H1 (cell line): ENCODE results near the gene UQCC3. TPM values are rescaled to one million over a fixed set of nuclear protein-coding genes. Genes with fewer than 3 reads are reported as not detected.
"Not testable (repeated sequence)": the region's sequence is repeated elsewhere in the genome, so short reads cannot be mapped to it uniquely, and the experiment has no call there.

Source experiments
- CTCF ChIA-PET: fragments of 300-600 bp; sonication (Branson Sonifier 250); formaldehyde crosslinking; loops from one replicate; lab custom pipeline; 2021; ENCODE audit not compliant: partially characterized antibody; lab: Charles Lee
- POLR2A ChIA-PET: fragments of 300-600 bp; sonication (Branson Sonifier 250); formaldehyde crosslinking; loops from one replicate; lab custom pipeline; 2021; ENCODE audit warnings: inconsistent platforms; ENCODE audit not compliant: partially characterized antibody; lab: Charles Lee
- DNase-seq, 2 experiments: peaks; one replicate each; pipeline versions ENCODE4 v3.0.0 to v3.0.0-alpha.2; 2010 to 2022; ENCODE audit warnings: low spot score in 2 of 2, low read depth in 1 of 2, mixed read lengths in 1 of 2
- FAIRE-seq: peaks from 2 replicates; lab custom pipeline; 2011; peaks lifted over from hg19 to GRCh38; lab: Jason Lieb, UNC
- H2AFZ ChIP-seq: 2 replicates; pipeline ENCODE4 v1.8.1; 2012; ENCODE audit warnings: low read length, inconsistent platforms
- H2AK5ac ChIP-seq: 2 replicates; pipeline ENCODE4 v1.6.1; 2013; ENCODE audit warnings: low read depth, low read length
- H2BK120ac ChIP-seq: replicated peaks from 2 replicates; pipeline ENCODE3; 2013; ENCODE audit warnings: low read depth, low read length, inconsistent platforms
- H2BK12ac ChIP-seq: 2 replicates; pipeline ENCODE4 v1.6.1; 2013; ENCODE audit warnings: low read depth, low read length
- H2BK15ac ChIP-seq: 2 replicates; pipeline ENCODE4 v1.6.1; 2013; ENCODE audit warnings: low read length
- H2BK20ac ChIP-seq: 2 replicates; pipeline ENCODE4 v1.6.1; 2013; ENCODE audit warnings: low read length
- H2BK5ac ChIP-seq: 2 replicates; pipeline ENCODE4 v1.6.1; 2013; ENCODE audit warnings: low read depth, low read length
- H3K14ac ChIP-seq: 2 replicates; pipeline ENCODE4 v1.6.1; 2013; ENCODE audit warnings: inconsistent platforms; ENCODE audit not compliant: insufficient read length
- H3K18ac ChIP-seq: 2 replicates; pipeline ENCODE4 v1.6.1; 2013; ENCODE audit warnings: low read length; ENCODE audit errors: extremely low read depth
- H3K23ac ChIP-seq: 2 replicates; pipeline ENCODE4 v1.6.1; 2013; ENCODE audit warnings: inconsistent platforms; ENCODE audit not compliant: insufficient read length
- H3K23me2 ChIP-seq: 2 replicates; pipeline ENCODE4 v1.6.1; 2013; ENCODE audit warnings: low read depth, low read length
- H3K27ac ChIP-seq: 2 replicates; pipeline ENCODE4 v1.6.1; 2011; ENCODE audit warnings: low read depth, low read length, inconsistent platforms
- H3K27me3 ChIP-seq, 4 experiments: replicated peaks in 1 of 4; 1 replicate in 1 of 4; 2 replicates in 3 of 4; pipeline versions ENCODE4 v1.6.1 to v1.8.1; 2011 to 2013; ENCODE audit warnings: low read length in 3 of 4, mild to moderate bottlenecking in 3 of 4, inconsistent platforms in 2 of 4, mixed read lengths in 2 of 4, moderate library complexity in 1 of 4; ENCODE audit not compliant: control insufficient read depth in 3 of 4, insufficient read depth in 3 of 4; ENCODE audit errors: extremely low read depth in 1 of 4
- H3K36me3 ChIP-seq, 4 experiments: 2 replicates each; pipeline versions ENCODE4 v1.6.1 to v1.8.1; 2011 to 2013; ENCODE audit warnings: mild to moderate bottlenecking in 4 of 4, low read length in 3 of 4, moderate library complexity in 2 of 4, control low read depth in 1 of 4, inconsistent platforms in 1 of 4; ENCODE audit not compliant: insufficient read depth in 4 of 4, control insufficient read depth in 2 of 4
- H3K4ac ChIP-seq: replicated peaks from 2 replicates; pipeline ENCODE3; 2013; ENCODE audit warnings: low read length, low read depth, mixed read lengths, inconsistent platforms; ENCODE audit not compliant: insufficient read length
- H3K4me1 ChIP-seq, 4 experiments: replicated peaks in 1 of 4; 1 replicate in 1 of 4; 2 replicates in 3 of 4; pipeline versions ENCODE4 v1.6.1 to v1.8.1; 2011 to 2013; ENCODE audit warnings: low read length in 3 of 4, inconsistent platforms in 2 of 4, mixed read lengths in 1 of 4; ENCODE audit not compliant: insufficient read depth in 4 of 4, control insufficient read depth in 3 of 4
- H3K4me2 ChIP-seq, 2 experiments: 2 replicates each; pipeline versions ENCODE4 v1.6.1 to v1.8.1; 2011 to 2013; ENCODE audit warnings: low read depth in 2 of 2, low read length in 2 of 2, control low read depth in 1 of 2, inconsistent platforms in 1 of 2, mild to moderate bottlenecking in 1 of 2; ENCODE audit not compliant: insufficient read depth in 1 of 2
- H3K4me3 ChIP-seq, 4 experiments: fragments of 200-600, 300-600 bp in 1 of 4; sonication (generic), shearing (Covaris generic), sonication (Bioruptor Twin) in 1 of 4; 2 replicates each; pipeline versions ENCODE4 v1.5.1 to v1.8.1; 2011 to 2016; ENCODE audit warnings: low read length in 4 of 4, low read depth in 3 of 4, control low read depth in 2 of 4, inconsistent platforms in 2 of 4, mild to moderate bottlenecking in 2 of 4, mixed read lengths in 1 of 4, moderate library complexity in 1 of 4; ENCODE audit not compliant: insufficient read depth in 2 of 4; ENCODE audit errors: extremely low read depth in 1 of 4
- H3K56ac ChIP-seq: replicated peaks from 2 replicates; pipeline ENCODE3; 2013; ENCODE audit warnings: low read depth, mild to moderate bottlenecking, mixed read lengths, low read length, inconsistent platforms; ENCODE audit not compliant: insufficient read length
- H3K79me1 ChIP-seq: 2 replicates; pipeline ENCODE4 v1.6.1; 2013; ENCODE audit warnings: low read depth, low read length, control low read depth
- H3K79me2 ChIP-seq, 2 experiments: 2 replicates each; pipeline versions ENCODE4 v1.6.1 to v1.8.1; 2012 to 2013; ENCODE audit warnings: low read length in 2 of 2, mild to moderate bottlenecking in 2 of 2, inconsistent platforms in 1 of 2; ENCODE audit not compliant: insufficient read depth in 2 of 2, control insufficient read depth in 1 of 2
- H3K9ac ChIP-seq, 4 experiments: replicated peaks in 1 of 4; 1 replicate in 1 of 4; 2 replicates in 3 of 4; pipeline versions ENCODE4 v1.6.1 to v1.8.1; 2011 to 2013; ENCODE audit warnings: low read depth in 3 of 4, low read length in 3 of 4, control low read depth in 2 of 4, mild to moderate bottlenecking in 2 of 4, moderate library complexity in 2 of 4, inconsistent platforms in 1 of 4; ENCODE audit errors: extremely low read depth in 1 of 4
- H3K9me3 ChIP-seq, 2 experiments: 2 replicates each; pipeline versions ENCODE4 v1.6.1 to v1.8.1; 2012 to 2013; ENCODE audit warnings: mild to moderate bottlenecking in 2 of 2, moderate library complexity in 2 of 2, control low read depth in 1 of 2, inconsistent platforms in 1 of 2, low read depth in 1 of 2, low read length in 1 of 2, mixed read lengths in 1 of 2; ENCODE audit not compliant: insufficient read depth in 2 of 2
- H4K20me1 ChIP-seq, 2 experiments: replicated peaks in 1 of 2; 2 replicates each; pipeline versions ENCODE3 to v1.8.1; 2011 to 2013; ENCODE audit warnings: inconsistent platforms in 2 of 2, low read length in 2 of 2, mild to moderate bottlenecking in 1 of 2; ENCODE audit not compliant: insufficient read depth in 2 of 2, control insufficient read depth in 1 of 2
- H4K5ac ChIP-seq: 2 replicates; pipeline ENCODE4 v1.6.1; 2013; ENCODE audit warnings: low read length, low read depth, mixed read lengths, inconsistent platforms; ENCODE audit not compliant: insufficient read length
- H4K8ac ChIP-seq: 2 replicates; pipeline ENCODE4 v1.8.0; 2013; ENCODE audit warnings: mild to moderate bottlenecking, moderate library complexity, low read length, inconsistent platforms; ENCODE audit not compliant: insufficient read depth; ENCODE audit errors: extremely low read depth
- H4K91ac ChIP-seq: replicated peaks from 2 replicates; pipeline ENCODE3; 2013; ENCODE audit warnings: low read length, mixed read lengths, inconsistent platforms; ENCODE audit not compliant: insufficient read length
- WGBS, 2 experiments: shearing (Covaris generic) in 1 of 2; methylation state at CpG; one replicate each; pipeline versions ENCODE4 v1.1.6 to v1.1.7; 2013 to 2015; ENCODE audit warnings: low lambda C conversion rate in 2 of 2, mixed read lengths in 2 of 2, inconsistent platforms in 1 of 2, low coverage in 1 of 2, missing lambda C conversion rate in 1 of 2; ENCODE audit not compliant: insufficient replicate concordance in 2 of 2, insufficient coverage in 1 of 2, insufficient read length in 1 of 2; ENCODE audit errors: extremely low coverage in 1 of 2, missing lambda C conversion rate in 1 of 2; 5-methylcytosine and 5-hydroxymethylcytosine counted together
- polyA plus RNA-seq, 7 experiments: library from polyadenylated mRNA; depleted of rRNA in 3 of 7; stranded (reverse) in 5 of 7; unstranded in 2 of 7; fragments of >200 nt in 5 of 7; fragments of 200-250 nt in 2 of 7; gene quantifications; 1 replicate in 5 of 7; 2 replicates in 1 of 7; 4 replicates in 1 of 7; pipeline versions ENCODE4 v1.2.1 to v1.2.3, GENCODE V29; 2011 to 2013; ENCODE audit warnings: missing spikeins in 2 of 7, mixed read lengths in 2 of 7
- total RNA-seq: library from RNA; stranded (reverse); fragmentation: NEBNext Ultra II Directional; extraction: Animal tissue kit (Norgen Biotek cat#: 25700); gene quantifications from 2 replicates; pipeline ENCODE4 v1.2.1, GENCODE V29; 2021

Gene UQCC3
- total and polyA plus RNA-seq, 2 of the 8 experiments (the other 6 are each of a cell fraction or from before 2014, with no cell fraction given) = 14.2 to 15.7 TPM

- not testable (repeated sequence) for H3K4ac ChIP-seq, H2AFZ ChIP-seq, H2AK5ac ChIP-seq, H3K23ac ChIP-seq, H3K9me3 ChIP-seq, DNase-seq, H3K4me1 ChIP-seq, H3K56ac ChIP-seq, H2BK120ac ChIP-seq, H3K27me3 ChIP-seq, H4K20me1 ChIP-seq, FAIRE-seq, H3K9ac ChIP-seq, H3K4me3 ChIP-seq, H3K27ac ChIP-seq, H3K14ac ChIP-seq, H3K18ac ChIP-seq, H4K8ac ChIP-seq, H3K4me2 ChIP-seq, H2BK5ac ChIP-seq, H2BK12ac ChIP-seq, H2BK20ac ChIP-seq, H2BK15ac ChIP-seq, H3K79me1 ChIP-seq, H4K91ac ChIP-seq, H4K5ac ChIP-seq
- POLR2A ChIA-PET = interaction anchor here (1.7 to 61.4 kb wide), 4 partner anchors 15 to 95 kb away, joined by 4 to 2041 read pairs (median 1050); partner anchors contain the start of genes BSCL2, C11orf98, CSKMT and GANAB
- WGBS, 2 experiments = 87% methylated on average over 10 of the region's 10 CpGs; no CpG with 5 or more reads in 1 of the 2 experiments
- H3K23me2 ChIP-seq = peaks cover 14% of the 10 kb centered on the region
- peaks cover 5 to 29% (median 9%) of the 10 kb centered on the region in 4 experiments; a peak in 5 of 8 replicates for H3K36me3 ChIP-seq
- CTCF ChIA-PET = interaction anchor here (0.6 to 3.2 kb wide), 5 partner anchors 19 to 1592 kb away, joined by 3 to 16 read pairs (median 4); no protein-coding TSS in a partner anchor
- H3K79me2 ChIP-seq = peaks cover 0 to 23% of the 10 kb centered on the region in 2 experiments; a peak in 2 of 4 replicates
Observed at GRCh38 chr11:62675415-62675814, 3.9 kb downstream of the UQCC3 start.
